H1 (cell line): Measurements from ENCODE around the gene SOCS6. TPM values are rescaled to one million over a fixed set of nuclear protein-coding genes. Genes with fewer than 3 reads are reported as not detected.

Experiments
- TBP ChIP-seq: IDR thresholded peaks from 2 replicates; pipeline ENCODE4 v1.6.1; 2011; ENCODE audit warnings: low read depth, low read length, improper control_type of control experiment
- polyA plus RNA-seq, 7 experiments: library from polyadenylated mRNA; depleted of rRNA in 3 of 7; stranded (reverse) in 5 of 7; unstranded in 2 of 7; fragments of >200 nt in 5 of 7; fragments of 200-250 nt in 2 of 7; gene quantifications; 1 replicate in 5 of 7; 2 replicates in 1 of 7; 4 replicates in 1 of 7; pipeline versions ENCODE4 v1.2.1 to v1.2.3, GENCODE V29; 2011 to 2013; ENCODE audit warnings: missing spikeins in 2 of 7, mixed read lengths in 2 of 7
- total RNA-seq: library from RNA; stranded (reverse); fragmentation: NEBNext Ultra II Directional; extraction: Animal tissue kit (Norgen Biotek cat#: 25700); gene quantifications from 2 replicates; pipeline ENCODE4 v1.2.1, GENCODE V29; 2021

The SOCS6 gene
- total and polyA plus RNA-seq, 2 of the 8 experiments (the other 6 are each of a cell fraction or from before 2014, with no cell fraction given), result 9.1 to 22.9 TPM

DNA sequence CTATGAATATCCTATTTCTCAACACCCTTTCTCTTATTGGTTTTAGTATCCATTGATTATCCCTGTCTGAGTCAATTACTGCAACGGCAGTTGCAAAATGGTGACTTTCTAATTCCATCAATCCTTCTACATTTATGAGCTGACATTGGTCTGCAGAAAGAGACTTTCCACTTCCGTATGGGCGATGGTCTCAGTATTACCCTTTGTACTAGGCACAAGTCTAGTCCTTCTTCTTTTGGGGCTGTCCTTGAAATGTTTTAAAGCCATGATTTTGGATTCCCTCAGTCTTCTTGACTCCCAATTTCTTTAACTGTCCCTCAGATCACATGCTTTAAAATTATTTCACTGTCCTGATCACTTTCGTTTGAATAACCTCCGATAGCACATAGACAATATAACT is 32.7 kb upstream of the SOCS6 start (continued):
- TF ChIP-seq TBP, result no peak
